MM.1S (cell line): ENCODE data around the gene TBKBP1.

Experiments
- DNase-seq: peaks from one replicate; pipeline ENCODE4 v3.0.0-alpha.2; 2015
- H2AFZ ChIP-seq: fragments of 300-600 bp; sonication (generic); 2 replicates; pipeline ENCODE4 v1.6.0; 2016; ENCODE audit warnings: antibody characterized with exemption, low read length
- H3F3A ChIP-seq: fragments of 300-600 bp; sonication (generic); 2 replicates; pipeline ENCODE4 v1.6.1; 2016; ENCODE audit warnings: mild to moderate bottlenecking, antibody characterized with exemption, low read length, moderate library complexity, mixed read lengths; ENCODE audit not compliant: insufficient read depth
- H3K27ac ChIP-seq: fragments of 300-600 bp; sonication (generic); 2 replicates; pipeline ENCODE4 v1.5.1; 2016; ENCODE audit warnings: mild to moderate bottlenecking, low read length
- H3K27me3 ChIP-seq: fragments of 300-600 bp; sonication (generic); replicated peaks from 2 replicates; pipeline ENCODE4 v1.6.0; 2016; ENCODE audit warnings: low read length; ENCODE audit not compliant: insufficient read depth
- H3K36me3 ChIP-seq: fragments of 300-600 bp; sonication (generic); replicated peaks from 2 replicates; pipeline ENCODE4 v1.6.1; 2016; ENCODE audit warnings: mild to moderate bottlenecking, low read length, mixed read lengths; ENCODE audit not compliant: insufficient read depth
- H3K4me1 ChIP-seq: fragments of 300-600 bp; sonication (generic); 2 replicates; pipeline ENCODE4 v1.6.1; 2016; ENCODE audit warnings: low read length, mixed read lengths
- H3K4me2 ChIP-seq: fragments of 300-600 bp; sonication (generic); 2 replicates; pipeline ENCODE4 v1.6.0; 2016; ENCODE audit warnings: low read depth, low read length
- H3K4me3 ChIP-seq: fragments of 300-600 bp; sonication (generic); 2 replicates; pipeline ENCODE4 v1.5.1; 2016; ENCODE audit warnings: low read length, mixed read lengths
- H3K79me2 ChIP-seq: fragments of 300-600 bp; sonication (generic); 2 replicates; pipeline ENCODE4 v1.6.1; 2016; ENCODE audit warnings: mixed run types, low read length, mixed read lengths
- H3K9ac ChIP-seq: fragments of 300-600 bp; sonication (generic); 2 replicates; pipeline ENCODE4 v1.6.1; 2016; ENCODE audit warnings: low read length, mixed read lengths
- H3K9me2 ChIP-seq: fragments of 300-600 bp; sonication (generic); replicated peaks from 2 replicates; pipeline ENCODE4 v1.6.1; 2016; ENCODE audit warnings: mild to moderate bottlenecking, low read length, mixed read lengths; ENCODE audit not compliant: insufficient read depth
- H3K9me3 ChIP-seq: fragments of 300-600 bp; sonication (generic); replicated peaks from 2 replicates; pipeline ENCODE4 v1.6.1; 2016; ENCODE audit warnings: mild to moderate bottlenecking, low read length, mixed read lengths; ENCODE audit not compliant: insufficient read depth
- H4K20me1 ChIP-seq: fragments of 300-600 bp; sonication (generic); 2 replicates; pipeline ENCODE4 v1.6.1; 2016; ENCODE audit warnings: mild to moderate bottlenecking, low read length, moderate library complexity, mixed read lengths; ENCODE audit not compliant: insufficient read depth
- CTCF ChIP-seq: fragments of 300-600 bp; sonication (generic); IDR thresholded peaks from 2 replicates; pipeline ENCODE4 v1.5.1; 2016; ENCODE audit warnings: antibody characterized with exemption, low read length, mixed read lengths
- EZH2 ChIP-seq: fragments of 300-600 bp; sonication (generic); optimal IDR thresholded peaks from 2 replicates; pipeline ENCODE3; 2017; ENCODE audit warnings: low read depth, mild to moderate bottlenecking, antibody characterized with exemption, low read length, mixed read lengths
- EZH2phosphoT487 ChIP-seq: fragments of 300-600 bp; sonication (generic); IDR thresholded peaks from 2 replicates; pipeline ENCODE4 v1.6.1; 2018; ENCODE audit warnings: antibody characterized with exemption, low read length

The TBKBP1 gene

GRCh38 chr17:47700471-47701449 is 6.8 kb downstream of the TBKBP1 start:
- Histone ChIP-seq H3K79me2 (no peaks in the 10 kb centered on the region), H3K9me3 (no peaks in the 10 kb centered on the region), H3K9ac (no peak overlapping the region), H3K4me1 (peaks cover under 1% of the 10 kb centered on the region; the same call in 1 of the 2 replicates), H3K4me2 (no peak overlapping the region), H3K27me3 (peaks cover 19% of the 10 kb centered on the region), H3K9me2 (no peaks in the 10 kb centered on the region), H2AFZ (no peak overlapping the region), H3K4me3 (no peak overlapping the region), H3K27ac (no peak overlapping the region), H4K20me1 (no peaks in the 10 kb centered on the region), H3F3A (no peaks in the 10 kb centered on the region), H3K36me3 (no peaks in the 10 kb centered on the region)
- no peak for DNase-seq
- TF ChIP-seq EZH2: no peak
- TF ChIP-seq EZH2phosphoT487: no peak
- no peak for TF ChIP-seq CTCF

- no peaks in the 10 kb centered on the region for H3K9me2 ChIP-seq
- no peak overlapping the region for H3K4me2 ChIP-seq
- no peak overlapping the region for H3K9ac ChIP-seq
Observed at GRCh38 chr17:47701608-47702007, 7.6 kb downstream of the TBKBP1 start.

GRCh38 chr17:47702391-47702995 is 8.5 kb downstream of the TBKBP1 start:
- H3K27me3 ChIP-seq: peaks cover 14% of the 10 kb centered on the region
- no peak overlapping the region for H3K27ac ChIP-seq
- H3K4me1 ChIP-seq: peaks cover 15% of the 10 kb centered on the region
- H3K36me3 ChIP-seq: no peaks in the 10 kb centered on the region
- DNase-seq: no peak
- H3K9ac ChIP-seq: no peak overlapping the region
- H3K9me3 ChIP-seq: no peaks in the 10 kb centered on the region
- H3K9me2 ChIP-seq: no peaks in the 10 kb centered on the region
- TF ChIP-seq EZH2 (no peak), CTCF (no peak)
- H2AFZ ChIP-seq: no peak overlapping the region
- H4K20me1 ChIP-seq: no peaks in the 10 kb centered on the region
- no peaks in the 10 kb centered on the region for H3K79me2 ChIP-seq
- H3K4me2 ChIP-seq: no peak overlapping the region
- H3F3A ChIP-seq: no peaks in the 10 kb centered on the region
- H3K4me3 ChIP-seq: no peak overlapping the region

More at GRCh38 chr17:47701608-47702007, 7.6 kb downstream of the TBKBP1 start:
- Histone ChIP-seq H3K4me1 (peaks cover 9% of the 10 kb centered on the region), H2AFZ (no peak overlapping the region), H3K36me3 (no peaks in the 10 kb centered on the region), H3K9me3 (no peaks in the 10 kb centered on the region), H3F3A (no peaks in the 10 kb centered on the region), H4K20me1 (no peaks in the 10 kb centered on the region), H3K4me3 (no peak overlapping the region), H3K27ac (no peak overlapping the region), H3K79me2 (no peaks in the 10 kb centered on the region), H3K27me3 (peaks cover 14% of the 10 kb centered on the region)
- TF ChIP-seq CTCF: no peak
- no peak for TF ChIP-seq EZH2
- TF ChIP-seq EZH2phosphoT487: no peak
- no peak for DNase-seq
